ENCODE results near the gene TRIM32. TPM values are rescaled to one million over a fixed set of nuclear protein-coding genes. Genes with fewer than 3 reads are reported as not detected.

The TRIM32 gene
- total RNA-seq, 1 donor from 2014 or later = 21.4 TPM

- H3K4me1 Mint-ChIP-seq = no peaks in the 10 kb centered on the region
- no peaks in the 10 kb centered on the region for H3K27me3 Mint-ChIP-seq (ENCODE audit: low read depth)
- no peak overlapping the region for H3K27ac Mint-ChIP-seq (ENCODE audit: unreplicated experiment)
- no peak for DNase-seq (ENCODE audit: low read depth, low spot score)
- H3K9me3 Mint-ChIP-seq = peaks cover 5% of the 10 kb centered on the region
- peaks cover 31% of the 10 kb centered on the region for H3K36me3 Mint-ChIP-seq (ENCODE audit: low read depth)
- no peak overlapping the region for H3K4me3 Mint-ChIP-seq
- TF ChIP-seq, protein P1, sequence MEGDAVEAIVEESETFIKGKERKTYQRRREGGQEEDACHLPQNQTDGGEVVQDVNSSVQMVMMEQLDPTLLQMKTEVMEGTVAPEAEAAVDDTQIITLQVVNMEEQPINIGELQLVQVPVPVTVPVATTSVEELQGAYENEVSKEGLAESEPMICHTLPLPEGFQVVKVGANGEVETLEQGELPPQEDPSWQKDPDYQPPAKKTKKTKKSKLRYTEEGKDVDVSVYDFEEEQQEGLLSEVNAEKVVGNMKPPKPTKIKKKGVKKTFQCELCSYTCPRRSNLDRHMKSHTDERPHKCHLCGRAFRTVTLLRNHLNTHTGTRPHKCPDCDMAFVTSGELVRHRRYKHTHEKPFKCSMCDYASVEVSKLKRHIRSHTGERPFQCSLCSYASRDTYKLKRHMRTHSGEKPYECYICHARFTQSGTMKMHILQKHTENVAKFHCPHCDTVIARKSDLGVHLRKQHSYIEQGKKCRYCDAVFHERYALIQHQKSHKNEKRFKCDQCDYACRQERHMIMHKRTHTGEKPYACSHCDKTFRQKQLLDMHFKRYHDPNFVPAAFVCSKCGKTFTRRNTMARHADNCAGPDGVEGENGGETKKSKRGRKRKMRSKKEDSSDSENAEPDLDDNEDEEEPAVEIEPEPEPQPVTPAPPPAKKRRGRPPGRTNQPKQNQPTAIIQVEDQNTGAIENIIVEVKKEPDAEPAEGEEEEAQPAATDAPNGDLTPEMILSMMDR (conservative IDR thresholded peaks at IDR 0.05) = no peak
Measured at GRCh38 chr9:116700882-116701865, 14.1 kb downstream of the TRIM32 start.

- Mint-ChIP-seq H3K36me3 (ENCODE audit: low read depth) (peaks cover 31% of the 10 kb centered on the region), H3K27me3 (ENCODE audit: low read depth) (no peaks in the 10 kb centered on the region), H3K27ac (ENCODE audit: unreplicated experiment) (no peak overlapping the region), H3K9me3 (peaks cover 5% of the 10 kb centered on the region), H3K4me1 (no peaks in the 10 kb centered on the region), H3K4me3 (no peak overlapping the region)
- no peak for DNase-seq (ENCODE audit: low read depth, low spot score)
- TF ChIP-seq, protein P1 (conservative IDR thresholded peaks at IDR 0.05) = no peak
Measured at GRCh38 chr9:116701940-116702642, 15.0 kb downstream of the TRIM32 start.

- no peak overlapping the region for H3K27ac Mint-ChIP-seq (ENCODE audit: unreplicated experiment)
- peaks cover 5% of the 10 kb centered on the region for H3K9me3 Mint-ChIP-seq
- no peak overlapping the region for H3K4me3 Mint-ChIP-seq
- no peaks in the 10 kb centered on the region for H3K4me1 Mint-ChIP-seq
- H3K27me3 Mint-ChIP-seq (ENCODE audit: low read depth) = no peaks in the 10 kb centered on the region
- TF ChIP-seq, protein P1 (conservative IDR thresholded peaks at IDR 0.05) = no peak
- peaks cover 25% of the 10 kb centered on the region for H3K36me3 Mint-ChIP-seq (ENCODE audit: low read depth)
- no peak for DNase-seq (ENCODE audit: low read depth, low spot score)
Measured at GRCh38 chr9:116703634-116704033, 16.5 kb downstream of the TRIM32 start.

DNA sequence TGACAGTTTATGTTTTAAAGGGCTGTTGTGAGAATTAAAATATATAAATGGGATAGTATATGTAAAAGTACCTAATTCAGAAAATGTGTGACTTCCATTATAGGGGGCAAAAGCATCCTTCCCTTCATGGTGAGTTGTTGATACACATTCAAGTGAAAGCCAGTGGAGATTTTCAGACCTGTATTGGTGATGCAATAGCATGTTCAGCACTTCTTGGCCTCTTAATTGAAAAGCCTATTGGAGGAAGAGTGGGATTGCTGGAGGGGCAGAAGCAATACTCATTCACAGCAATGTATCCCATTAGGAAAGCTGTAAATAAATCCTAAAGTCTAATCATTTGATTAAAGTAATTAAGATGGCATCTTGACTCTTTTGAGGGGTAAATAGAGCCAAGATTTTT lies 17.4 kb downstream of the TRIM32 start:
- Mint-ChIP-seq H3K36me3 (ENCODE audit: low read depth) (peaks cover 21% of the 10 kb centered on the region), H3K4me1 (no peaks in the 10 kb centered on the region), H3K27ac (ENCODE audit: unreplicated experiment) (no peak overlapping the region), H3K27me3 (ENCODE audit: low read depth) (no peaks in the 10 kb centered on the region), H3K4me3 (no peak overlapping the region), H3K9me3 (peaks cover 5% of the 10 kb centered on the region)
- TF ChIP-seq, protein P1 (conservative IDR thresholded peaks at IDR 0.05) = no peak
- DNase-seq (ENCODE audit: low read depth, low spot score) = no peak

- Mint-ChIP-seq H3K9me3 (peaks cover 5% of the 10 kb centered on the region), H3K27ac (ENCODE audit: unreplicated experiment) (no peak overlapping the region), H3K36me3 (ENCODE audit: low read depth) (peaks cover 17% of the 10 kb centered on the region), H3K4me3 (no peak overlapping the region), H3K27me3 (ENCODE audit: low read depth) (no peaks in the 10 kb centered on the region), H3K4me1 (no peaks in the 10 kb centered on the region)
- TF ChIP-seq, protein P1 (conservative IDR thresholded peaks at IDR 0.05) = no peak
- DNase-seq (ENCODE audit: low read depth, low spot score) = no peak
Measured at GRCh38 chr9:116705531-116705930, 18.4 kb downstream of the TRIM32 start.
